Measurements from ENCODE around the gene SPAG16.

SPAG16 gene

DNA sequence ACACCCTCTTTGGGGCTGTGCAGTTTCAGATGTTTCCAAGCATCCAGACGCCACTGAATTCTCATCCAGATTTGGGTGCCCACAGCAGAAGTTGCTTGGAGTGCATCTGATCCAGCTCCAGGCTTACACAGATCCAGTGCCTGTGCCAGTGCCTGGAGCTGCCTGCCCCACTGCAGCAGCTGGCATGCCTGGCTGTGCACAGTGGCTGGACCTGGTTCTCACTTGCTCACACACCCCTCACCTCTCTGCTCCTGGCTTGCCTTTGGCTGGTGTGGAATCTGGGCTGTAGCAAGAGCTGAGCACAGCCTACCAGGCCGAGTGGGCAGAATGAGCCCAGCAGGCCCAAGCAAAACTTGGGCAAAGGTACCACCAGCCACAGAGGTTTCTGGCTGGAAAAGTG lies 137.9 kb downstream of the SPAG16 start:
- H3K4me3 ChIP-seq (ENCODE audit: low read length) = no peak overlapping the region
- H3K4me1 ChIP-seq (ENCODE audit: control insufficient read depth, insufficient read depth, low read length) = no peaks in the 10 kb centered on the region
- H3K27me3 ChIP-seq (ENCODE audit: control insufficient read depth, insufficient read depth, low read length) = no peaks in the 10 kb centered on the region
- no peak overlapping the region for H3K9ac ChIP-seq (ENCODE audit: low read length)
- no peak overlapping the region for H3K27ac ChIP-seq (ENCODE audit: low read depth, low read length)
- no peaks in the 10 kb centered on the region for H3K36me3 ChIP-seq (ENCODE audit: control insufficient read depth, insufficient read depth, low read length)

DNA sequence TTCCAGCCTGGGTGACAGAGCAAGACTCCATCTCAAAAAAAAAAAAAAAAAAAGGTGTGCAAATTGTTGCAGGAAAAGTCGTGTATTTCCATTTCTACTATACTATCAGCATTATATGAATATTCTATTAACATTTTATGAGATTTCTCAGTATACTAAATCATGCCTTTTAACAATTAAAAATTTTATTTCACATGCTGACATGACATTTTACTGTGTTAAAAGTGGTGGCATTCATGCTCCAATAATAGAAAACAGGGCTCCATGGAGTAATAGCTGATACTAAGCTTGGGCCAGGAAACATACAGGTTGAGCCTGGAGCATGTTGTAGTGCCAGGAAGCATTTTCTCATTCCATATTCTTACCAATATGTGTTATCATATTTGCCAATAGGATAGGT lies 141.4 kb downstream of the SPAG16 start:
- Histone ChIP-seq H3K36me3 (ENCODE audit: control insufficient read depth, insufficient read depth, low read length) (no peaks in the 10 kb centered on the region), H3K27ac (ENCODE audit: low read depth, low read length) (no peak overlapping the region), H3K9ac (ENCODE audit: low read length) (no peak overlapping the region), H3K4me1 (ENCODE audit: control insufficient read depth, insufficient read depth, low read length) (no peaks in the 10 kb centered on the region), H3K4me3 (ENCODE audit: low read length) (no peak overlapping the region), H3K27me3 (ENCODE audit: control insufficient read depth, insufficient read depth, low read length) (no peaks in the 10 kb centered on the region)

DNA sequence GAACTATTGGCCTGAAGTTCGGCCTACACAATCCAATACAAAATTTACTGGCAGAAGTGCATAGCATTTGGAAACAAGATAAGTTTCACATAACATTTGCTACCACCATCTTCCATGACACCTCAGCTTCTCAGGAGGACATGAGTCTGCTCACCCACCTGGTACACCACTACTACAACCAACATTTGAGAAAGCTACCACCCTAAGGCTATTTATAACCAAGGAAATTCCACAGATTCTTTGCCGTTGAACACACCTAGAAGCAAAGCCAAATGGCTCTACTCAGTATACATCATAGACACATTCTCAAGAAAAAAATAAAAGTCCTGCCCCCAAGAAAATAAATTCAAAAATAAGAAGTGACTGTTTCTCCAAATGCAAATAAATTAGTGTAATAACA lies 145.3 kb downstream of the SPAG16 start:
- Histone ChIP-seq H3K27ac (ENCODE audit: low read depth, low read length) (no peak overlapping the region), H3K36me3 (ENCODE audit: control insufficient read depth, insufficient read depth, low read length) (no peaks in the 10 kb centered on the region)

DNA sequence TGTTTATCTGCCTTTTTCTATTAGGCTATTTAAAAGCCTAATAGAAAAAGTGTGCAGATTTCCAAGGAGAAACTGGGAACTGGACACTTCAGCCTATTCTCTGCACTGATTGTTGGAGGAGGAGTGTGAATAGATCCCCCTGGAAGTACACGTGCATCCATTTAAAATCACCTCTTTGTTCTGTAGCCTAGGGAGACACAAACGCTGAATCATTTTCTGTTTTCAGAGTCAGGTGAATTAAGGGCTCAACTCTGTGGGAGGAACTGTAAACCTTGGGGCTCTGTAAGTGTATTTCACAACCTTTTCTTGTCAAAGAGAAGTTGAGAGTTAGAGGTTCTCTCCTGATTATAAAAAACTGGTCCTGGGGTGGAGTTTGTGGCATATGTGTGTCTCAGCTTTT lies 159.7 kb downstream of the SPAG16 start:
- Histone ChIP-seq H3K36me3 (ENCODE audit: control insufficient read depth, insufficient read depth, low read length) (no peaks in the 10 kb centered on the region), H3K4me3 (ENCODE audit: low read length) (no peak overlapping the region), H3K27ac (ENCODE audit: low read depth, low read length) (no peak overlapping the region), H3K4me1 (ENCODE audit: control insufficient read depth, insufficient read depth, low read length) (no peaks in the 10 kb centered on the region), H3K27me3 (ENCODE audit: control insufficient read depth, insufficient read depth, low read length) (no peaks in the 10 kb centered on the region), H3K9ac (ENCODE audit: low read length) (no peak overlapping the region)

More for the DNA sequence above, 145.3 kb downstream of the SPAG16 start:
- no peaks in the 10 kb centered on the region for H3K27me3 ChIP-seq (ENCODE audit: control insufficient read depth, insufficient read depth, low read length)
- no peaks in the 10 kb centered on the region for H3K4me1 ChIP-seq (ENCODE audit: control insufficient read depth, insufficient read depth, low read length)
- no peak overlapping the region for H3K9ac ChIP-seq (ENCODE audit: low read length)
- H3K4me3 ChIP-seq (ENCODE audit: low read length) = no peak overlapping the region

DNA sequence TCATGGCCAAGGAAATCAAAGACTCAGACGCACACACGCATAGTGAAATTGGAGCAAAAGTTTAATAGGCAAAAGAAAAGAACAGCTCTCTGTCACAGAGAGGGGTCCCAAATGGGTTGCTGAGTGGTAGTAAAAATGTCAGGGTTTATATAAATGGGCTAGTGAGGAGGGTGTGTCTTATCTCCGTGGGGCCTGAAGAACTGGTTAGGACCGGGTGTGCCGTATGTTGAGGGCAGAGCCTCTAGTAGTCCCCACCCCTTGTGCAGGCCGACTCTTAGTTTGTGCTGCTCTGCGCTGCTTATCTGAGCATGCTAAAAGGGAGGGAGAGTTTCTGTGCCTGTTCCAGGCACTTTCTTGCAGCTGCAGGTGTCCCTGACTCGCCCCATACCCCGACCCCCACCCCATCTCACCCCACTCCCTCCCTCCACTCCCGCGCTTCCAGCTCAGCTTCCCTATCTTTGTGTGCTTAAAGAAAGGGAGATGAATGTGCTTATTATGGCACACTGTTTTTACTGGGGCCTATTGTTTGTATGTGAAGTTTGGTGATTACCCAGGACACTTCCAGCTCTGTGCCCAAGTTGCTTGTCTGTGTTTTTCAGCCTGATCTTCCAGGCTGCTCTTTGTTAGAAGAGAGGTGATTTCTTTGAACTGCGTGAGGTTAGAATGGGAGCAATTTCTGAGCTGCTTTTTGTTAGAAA lies 167.4 kb downstream of the SPAG16 start:
- Histone ChIP-seq H3K36me3 (ENCODE audit: control insufficient read depth, insufficient read depth, low read length) (no peaks in the 10 kb centered on the region), H3K9ac (ENCODE audit: low read length) (no peak overlapping the region), H3K4me1 (ENCODE audit: control insufficient read depth, insufficient read depth, low read length) (no peaks in the 10 kb centered on the region), H3K27me3 (ENCODE audit: control insufficient read depth, insufficient read depth, low read length) (no peaks in the 10 kb centered on the region), H3K27ac (ENCODE audit: low read depth, low read length) (no peak overlapping the region), H3K4me3 (ENCODE audit: low read length) (no peak overlapping the region)

DNA sequence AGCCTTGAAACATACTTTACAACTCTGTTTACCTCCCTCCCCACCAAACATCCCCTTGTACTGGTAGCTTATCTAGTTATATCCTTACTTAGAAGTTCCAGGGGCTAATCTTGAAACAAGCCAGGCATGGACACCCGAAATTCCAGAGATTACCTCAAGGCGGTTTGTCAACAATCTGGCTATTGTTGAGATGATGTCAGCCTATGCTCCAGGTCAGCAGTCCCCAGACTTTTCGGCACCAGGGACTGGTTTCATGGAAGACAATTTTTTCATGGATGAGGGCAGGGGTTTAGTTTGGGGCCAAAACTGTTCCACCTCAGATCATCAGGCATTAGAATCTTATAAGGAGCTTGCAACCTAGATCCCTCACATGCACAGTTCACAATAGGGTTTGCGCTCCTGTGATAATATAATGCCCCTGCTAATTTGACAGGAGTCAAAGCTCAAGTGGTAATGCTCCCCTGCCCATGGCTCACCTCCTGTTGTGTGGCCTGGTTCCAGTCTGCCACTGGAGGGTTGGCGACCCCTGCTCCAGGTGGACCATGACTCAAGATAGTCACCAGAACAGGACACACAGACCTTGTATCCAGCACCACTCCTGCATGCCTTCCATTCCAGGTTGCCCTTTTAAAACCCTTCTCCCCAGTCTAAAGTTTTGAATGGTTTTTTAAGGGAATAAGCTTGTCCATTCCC lies 171.2 kb downstream of the SPAG16 start:
- no peak overlapping the region for H3K4me3 ChIP-seq (ENCODE audit: low read length)
- no peaks in the 10 kb centered on the region for H3K27me3 ChIP-seq (ENCODE audit: control insufficient read depth, insufficient read depth, low read length)
- H3K36me3 ChIP-seq (ENCODE audit: control insufficient read depth, insufficient read depth, low read length) = no peaks in the 10 kb centered on the region
- no peak overlapping the region for H3K27ac ChIP-seq (ENCODE audit: low read depth, low read length)
- no peaks in the 10 kb centered on the region for H3K4me1 ChIP-seq (ENCODE audit: control insufficient read depth, insufficient read depth, low read length)
- no peak overlapping the region for H3K9ac ChIP-seq (ENCODE audit: low read length)

DNA sequence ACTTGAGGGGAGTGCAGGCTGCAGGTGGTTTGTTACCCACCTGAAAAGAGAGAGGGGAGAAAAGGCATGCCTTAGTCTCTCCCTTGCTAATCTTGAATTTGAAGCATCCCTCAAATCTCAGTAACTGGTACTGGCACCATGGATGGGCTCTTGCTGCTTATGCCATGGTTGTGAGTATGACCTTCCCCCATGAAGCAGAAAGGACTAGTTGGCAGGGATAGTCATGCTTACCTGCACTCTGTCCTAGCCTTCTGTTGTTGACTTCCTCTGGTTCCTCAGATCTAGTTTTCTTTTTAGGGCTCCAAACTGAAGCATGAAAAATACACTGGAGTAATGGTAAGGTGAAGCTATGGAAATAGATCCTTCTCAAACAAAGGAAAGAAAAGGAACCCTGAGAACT lies 191.2 kb downstream of the SPAG16 start:
- no peaks in the 10 kb centered on the region for H3K4me1 ChIP-seq (ENCODE audit: control insufficient read depth, insufficient read depth, low read length)

DNA sequence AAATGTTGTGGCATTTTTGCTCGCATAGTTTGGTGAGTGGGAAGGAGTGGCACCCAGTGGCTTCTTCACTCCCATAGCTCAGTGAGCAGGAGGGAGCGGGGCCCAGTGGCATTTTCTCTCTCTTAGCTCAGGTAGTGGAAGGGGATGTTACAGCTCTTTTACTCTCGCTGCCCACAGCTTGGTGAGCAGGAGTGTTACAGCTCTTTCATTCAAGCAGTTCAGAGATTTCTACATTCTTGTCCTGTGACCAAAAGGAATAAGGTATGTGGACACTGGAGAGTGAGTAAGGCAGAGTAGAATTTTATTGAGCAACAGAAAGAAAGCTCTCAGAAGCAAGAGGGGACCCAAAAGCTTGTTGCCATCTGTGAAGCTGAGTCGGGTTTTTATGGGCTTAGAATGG lies 192.4 kb downstream of the SPAG16 start:
- Histone ChIP-seq H3K27me3 (ENCODE audit: control insufficient read depth, insufficient read depth, low read length) (no peaks in the 10 kb centered on the region), H3K36me3 (ENCODE audit: control insufficient read depth, insufficient read depth, low read length) (no peaks in the 10 kb centered on the region), H3K9ac (ENCODE audit: low read length) (no peak overlapping the region), H3K27ac (ENCODE audit: low read depth, low read length) (no peak overlapping the region), H3K4me1 (ENCODE audit: control insufficient read depth, insufficient read depth, low read length) (no peaks in the 10 kb centered on the region), H3K4me3 (ENCODE audit: low read length) (no peak overlapping the region)

More for the DNA sequence above, 191.2 kb downstream of the SPAG16 start:
- Histone ChIP-seq H3K9ac (ENCODE audit: low read length) (no peak overlapping the region), H3K36me3 (ENCODE audit: control insufficient read depth, insufficient read depth, low read length) (no peaks in the 10 kb centered on the region), H3K27ac (ENCODE audit: low read depth, low read length) (no peak overlapping the region), H3K4me3 (ENCODE audit: low read length) (no peak overlapping the region), H3K27me3 (ENCODE audit: control insufficient read depth, insufficient read depth, low read length) (no peaks in the 10 kb centered on the region)

DNA sequence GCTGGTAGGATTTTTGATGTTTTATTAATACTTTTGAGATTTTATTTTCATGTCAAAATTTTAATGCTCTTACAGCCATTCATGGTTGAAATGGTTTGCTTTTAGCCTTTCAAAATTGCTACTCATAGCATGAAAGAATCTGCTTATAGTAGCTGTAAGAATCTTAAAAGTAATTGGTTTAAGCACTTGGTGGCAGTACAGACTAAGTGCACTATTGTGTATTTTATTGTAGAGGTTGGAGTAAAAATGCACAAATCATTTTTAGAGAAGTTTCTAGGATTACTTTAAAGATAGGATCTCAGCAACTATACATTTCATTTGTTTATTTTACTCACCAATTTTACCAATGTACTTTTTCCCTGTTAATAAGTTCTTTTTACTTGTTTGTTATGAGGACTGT lies 205.8 kb downstream of the SPAG16 start:
- Histone ChIP-seq H3K9ac (ENCODE audit: low read length) (no peak overlapping the region), H3K4me3 (ENCODE audit: low read length) (no peak overlapping the region), H3K36me3 (ENCODE audit: control insufficient read depth, insufficient read depth, low read length) (no peaks in the 10 kb centered on the region), H3K4me1 (ENCODE audit: control insufficient read depth, insufficient read depth, low read length) (no peaks in the 10 kb centered on the region), H3K27ac (ENCODE audit: low read depth, low read length) (no peak overlapping the region), H3K27me3 (ENCODE audit: control insufficient read depth, insufficient read depth, low read length) (no peaks in the 10 kb centered on the region)

DNA sequence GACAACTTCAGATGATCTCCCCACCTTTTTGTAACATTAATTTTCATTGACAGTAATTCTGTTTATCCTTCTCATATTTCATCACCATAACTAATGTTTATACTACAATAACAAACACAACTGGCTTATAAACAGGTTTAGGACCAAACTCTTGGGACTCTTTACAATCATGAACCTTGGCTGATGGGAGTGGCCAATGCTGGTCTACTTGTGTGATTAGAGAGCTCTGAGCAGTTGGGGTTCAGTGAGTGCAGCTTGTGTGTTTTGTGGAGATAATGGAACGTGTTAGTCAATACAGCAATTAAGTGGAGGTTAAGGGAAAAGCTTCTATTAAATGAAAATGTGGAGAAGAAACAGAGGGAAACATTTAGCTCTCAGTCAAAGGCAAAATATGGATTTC lies 207.1 kb downstream of the SPAG16 start:
- Histone ChIP-seq H3K4me1 (ENCODE audit: control insufficient read depth, insufficient read depth, low read length) (no peaks in the 10 kb centered on the region), H3K27me3 (ENCODE audit: control insufficient read depth, insufficient read depth, low read length) (no peaks in the 10 kb centered on the region), H3K4me3 (ENCODE audit: low read length) (no peak overlapping the region), H3K27ac (ENCODE audit: low read depth, low read length) (no peak overlapping the region), H3K9ac (ENCODE audit: low read length) (no peak overlapping the region), H3K36me3 (ENCODE audit: control insufficient read depth, insufficient read depth, low read length) (no peaks in the 10 kb centered on the region)

DNA sequence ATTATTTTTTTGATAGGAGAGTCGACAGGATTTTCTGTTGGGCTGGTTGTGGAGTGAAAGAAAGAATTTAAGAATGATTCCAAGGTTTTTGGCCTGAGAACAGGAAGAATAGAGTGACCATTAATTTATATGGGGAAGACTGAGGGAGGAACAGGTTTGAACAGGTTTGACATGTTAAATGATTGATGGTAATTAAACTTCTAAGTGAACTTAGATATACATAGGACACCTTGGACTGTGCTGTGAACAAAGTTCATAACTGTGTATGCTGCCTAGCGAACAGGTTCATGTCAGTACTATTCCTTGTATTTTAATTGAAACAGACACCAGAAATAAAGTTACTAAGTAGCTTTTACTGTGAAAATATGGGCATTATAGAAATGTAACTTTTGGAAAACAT lies 212.0 kb downstream of the SPAG16 start:
- H3K27me3 ChIP-seq (ENCODE audit: control insufficient read depth, insufficient read depth, low read length) = no peaks in the 10 kb centered on the region
- H3K36me3 ChIP-seq (ENCODE audit: control insufficient read depth, insufficient read depth, low read length) = no peaks in the 10 kb centered on the region
- H3K9ac ChIP-seq (ENCODE audit: low read length) = no peak overlapping the region
- no peak overlapping the region for H3K4me3 ChIP-seq (ENCODE audit: low read length)
- no peaks in the 10 kb centered on the region for H3K4me1 ChIP-seq (ENCODE audit: control insufficient read depth, insufficient read depth, low read length)
- no peak overlapping the region for H3K27ac ChIP-seq (ENCODE audit: low read depth, low read length)

DNA sequence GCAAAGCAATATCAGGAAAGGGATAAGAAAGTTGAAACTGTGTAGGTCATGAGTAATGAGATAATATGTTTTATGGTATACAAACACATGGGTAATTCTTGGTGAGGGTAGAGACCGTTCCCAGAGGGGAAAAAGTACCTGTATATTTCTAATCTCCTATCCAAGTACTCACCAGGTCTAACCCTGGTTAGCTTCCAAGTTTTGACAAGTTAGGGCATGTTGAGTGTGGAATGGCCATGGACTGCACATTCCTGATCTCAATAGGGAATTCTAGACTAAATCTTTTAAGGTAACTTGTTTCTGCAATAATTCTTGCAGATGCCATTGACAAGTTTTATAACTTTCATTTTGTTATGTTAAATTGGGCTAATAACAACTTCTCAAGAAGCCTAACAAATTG lies 216.6 kb downstream of the SPAG16 start:
- Histone ChIP-seq H3K4me1 (ENCODE audit: control insufficient read depth, insufficient read depth, low read length) (no peaks in the 10 kb centered on the region), H3K36me3 (ENCODE audit: control insufficient read depth, insufficient read depth, low read length) (no peaks in the 10 kb centered on the region), H3K27me3 (ENCODE audit: control insufficient read depth, insufficient read depth, low read length) (no peaks in the 10 kb centered on the region), H3K27ac (ENCODE audit: low read depth, low read length) (no peak overlapping the region), H3K9ac (ENCODE audit: low read length) (no peak overlapping the region), H3K4me3 (ENCODE audit: low read length) (no peak overlapping the region)

DNA sequence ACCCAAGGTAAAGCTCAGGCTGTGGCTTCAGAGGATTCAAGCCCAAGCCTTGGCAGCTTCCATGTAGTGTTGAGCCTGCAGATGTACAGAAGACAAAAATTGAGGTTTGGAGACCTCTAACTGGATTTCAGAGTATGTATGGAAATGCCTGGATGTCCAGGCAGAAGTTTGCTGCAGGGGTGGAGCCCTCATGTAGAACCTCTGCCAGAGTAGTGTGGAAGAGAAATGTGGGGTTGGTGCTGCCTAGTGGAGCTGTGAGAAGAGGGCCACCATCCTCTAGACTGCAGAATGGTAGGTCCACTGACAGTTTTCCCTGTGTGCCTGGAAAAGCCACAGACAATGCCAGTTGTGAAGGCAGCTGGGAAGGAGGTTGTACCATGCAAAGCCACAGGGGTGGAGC lies 239.9 kb downstream of the SPAG16 start:
- Histone ChIP-seq H3K9ac (ENCODE audit: low read length) (no peak overlapping the region), H3K27ac (ENCODE audit: low read depth, low read length) (no peak overlapping the region), H3K27me3 (ENCODE audit: control insufficient read depth, insufficient read depth, low read length) (no peaks in the 10 kb centered on the region), H3K36me3 (ENCODE audit: control insufficient read depth, insufficient read depth, low read length) (no peaks in the 10 kb centered on the region), H3K4me3 (ENCODE audit: low read length) (no peak overlapping the region), H3K4me1 (ENCODE audit: control insufficient read depth, insufficient read depth, low read length) (no peaks in the 10 kb centered on the region)

All from rectal smooth muscle tissue (tissue), 1 donor.